Measurements from ENCODE around the gene PLPP4. TPM values are rescaled to one million over a fixed set of nuclear protein-coding genes. Genes with fewer than 3 reads are reported as not detected.

Gene PLPP4
- total and polyA plus RNA-seq, 10 of the 15 experiments (the other 5 are each of a cell fraction or from before 2014, with no cell fraction given), result 0.08 to 3.1 (median 0.26) TPM; not detected in 3

DNA sequence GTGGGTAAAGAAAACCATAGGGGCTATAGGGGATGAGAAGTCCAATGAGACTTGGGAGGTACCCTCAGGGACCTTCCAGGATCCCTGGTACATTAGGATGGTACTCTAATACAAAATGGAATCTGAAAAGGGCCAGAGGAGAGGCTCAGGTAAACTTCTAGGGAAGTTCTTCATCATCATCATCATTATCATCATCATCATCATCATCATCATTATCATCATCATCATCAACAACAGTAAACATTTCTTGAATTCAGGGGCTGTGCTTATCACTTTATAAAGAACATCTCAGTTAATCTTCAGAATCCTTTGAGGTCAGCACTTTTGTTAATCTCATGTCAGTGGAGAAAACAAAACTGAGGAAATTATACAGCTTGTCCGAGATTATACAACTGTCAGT, 50.1 kb downstream of the PLPP4 start:
- RAD21 ChIA-PET (ENCODE audit: unreplicated experiment), result interaction anchor here (0.7 kb wide), 1 partner anchor 201 kb away, joined by 4 read pairs; no protein-coding TSS in a partner anchor
- no peak overlapping the region for H3K4me2 ChIP-seq (ENCODE audit: control insufficient read depth, insufficient read depth)
- in situ Hi-C loops (cut with MboI) (no loop called here), intact Hi-C loops (cut with micrococcal nuclease; ENCODE audit: unreplicated experiment) (no loop called here)
- no peak overlapping the region for H2AFZ ChIP-seq (ENCODE audit: control insufficient read depth, low read depth, low read length)
- no peaks in the 10 kb centered on the region for H4K20me1 ChIP-seq (ENCODE audit: control insufficient read depth, insufficient read depth)
- peaks cover 5% of the 10 kb centered on the region; the same call in 1 of the 2 replicates for H3K4me1 ChIP-seq (ENCODE audit: control insufficient read depth, insufficient read depth, low read length)
- FAIRE-seq, result no peak
- H3K79me2 ChIP-seq (ENCODE audit: control insufficient read depth, insufficient read depth, low read length), result no peaks in the 10 kb centered on the region
- CTCF ChIA-PET, result no interaction called here
- H3K4me3 ChIP-seq, result no peak overlapping the region
- WGBS (ENCODE audit: insufficient coverage, insufficient replicate concordance, low lambda C conversion rate, missing lambda C conversion rate), result 5% methylated on average over 1 of the region's 1 CpG
- no peaks in the 10 kb centered on the region for H3K36me3 ChIP-seq (ENCODE audit: control insufficient read depth in 2 of 2, insufficient read depth in 2 of 2, low read length in 1 of 2)
- H3K9me3 ChIP-seq (replicated peaks; ENCODE audit: control insufficient read depth, insufficient read depth, low read length), result no peaks in the 10 kb centered on the region; the same call in 2 of the 3 replicates
- H3K27me3 ChIP-seq (replicated peaks in 1 of 2; ENCODE audit: control insufficient read depth in 2 of 2, insufficient read depth in 2 of 2, low read length in 1 of 2), result no peaks in the 10 kb centered on the region
- no peak for DNase-seq (ENCODE audit: low read depth, low spot score)
- no peak overlapping the region for H3K27ac ChIP-seq (ENCODE audit: control insufficient read depth, insufficient read depth)
- no TSS peak for BruUV-seq (replicated peaks)
- no peak for ATAC-seq
- POLR2A ChIA-PET, result no interaction called here
- no peak for TF ChIP-seq HCFC1 (IDR thresholded peaks at IDR 0.05; ENCODE audit: low read length)
- TF ChIP-seq, protein P1, sequence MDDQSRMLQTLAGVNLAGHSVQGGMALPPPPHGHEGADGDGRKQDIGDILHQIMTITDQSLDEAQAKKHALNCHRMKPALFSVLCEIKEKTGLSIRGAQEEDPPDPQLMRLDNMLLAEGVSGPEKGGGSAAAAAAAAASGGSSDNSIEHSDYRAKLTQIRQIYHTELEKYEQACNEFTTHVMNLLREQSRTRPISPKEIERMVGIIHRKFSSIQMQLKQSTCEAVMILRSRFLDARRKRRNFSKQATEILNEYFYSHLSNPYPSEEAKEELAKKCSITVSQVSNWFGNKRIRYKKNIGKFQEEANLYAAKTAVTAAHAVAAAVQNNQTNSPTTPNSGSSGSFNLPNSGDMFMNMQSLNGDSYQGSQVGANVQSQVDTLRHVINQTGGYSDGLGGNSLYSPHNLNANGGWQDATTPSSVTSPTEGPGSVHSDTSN (IDR thresholded peaks at IDR 0.05; ENCODE audit: insufficient replicate concordance, low read depth, low read length), result no peak
- no peak for TF ChIP-seq POLR2AphosphoS5 (IDR thresholded peaks at IDR 0.05; ENCODE audit: low read length)
- TF ChIP-seq ETV6 (conservative IDR thresholded peaks at IDR 0.05 in 1 of 2, IDR thresholded peaks at IDR 0.05 in 1 of 2; ENCODE audit: borderline replicate concordance in 1 of 2, low read depth in 1 of 2), result no peak
- TF ChIP-seq RELA (IDR thresholded peaks at IDR 0.05; ENCODE audit: borderline replicate concordance, partially characterized antibody), result no peak
- TF ChIP-seq ATF7 (IDR thresholded peaks at IDR 0.05; ENCODE audit: low read depth), result no peak
- no peak for TF ChIP-seq HDAC6 (IDR thresholded peaks at IDR 0.05; ENCODE audit: unreplicated experiment)
- no peak for TF ChIP-seq EP300 (IDR thresholded peaks at IDR 0.05; ENCODE audit: borderline replicate concordance in 1 of 2, control insufficient read depth in 1 of 2, low read depth in 2 of 2, low read length in 2 of 2)
- TF ChIP-seq, protein P2, sequence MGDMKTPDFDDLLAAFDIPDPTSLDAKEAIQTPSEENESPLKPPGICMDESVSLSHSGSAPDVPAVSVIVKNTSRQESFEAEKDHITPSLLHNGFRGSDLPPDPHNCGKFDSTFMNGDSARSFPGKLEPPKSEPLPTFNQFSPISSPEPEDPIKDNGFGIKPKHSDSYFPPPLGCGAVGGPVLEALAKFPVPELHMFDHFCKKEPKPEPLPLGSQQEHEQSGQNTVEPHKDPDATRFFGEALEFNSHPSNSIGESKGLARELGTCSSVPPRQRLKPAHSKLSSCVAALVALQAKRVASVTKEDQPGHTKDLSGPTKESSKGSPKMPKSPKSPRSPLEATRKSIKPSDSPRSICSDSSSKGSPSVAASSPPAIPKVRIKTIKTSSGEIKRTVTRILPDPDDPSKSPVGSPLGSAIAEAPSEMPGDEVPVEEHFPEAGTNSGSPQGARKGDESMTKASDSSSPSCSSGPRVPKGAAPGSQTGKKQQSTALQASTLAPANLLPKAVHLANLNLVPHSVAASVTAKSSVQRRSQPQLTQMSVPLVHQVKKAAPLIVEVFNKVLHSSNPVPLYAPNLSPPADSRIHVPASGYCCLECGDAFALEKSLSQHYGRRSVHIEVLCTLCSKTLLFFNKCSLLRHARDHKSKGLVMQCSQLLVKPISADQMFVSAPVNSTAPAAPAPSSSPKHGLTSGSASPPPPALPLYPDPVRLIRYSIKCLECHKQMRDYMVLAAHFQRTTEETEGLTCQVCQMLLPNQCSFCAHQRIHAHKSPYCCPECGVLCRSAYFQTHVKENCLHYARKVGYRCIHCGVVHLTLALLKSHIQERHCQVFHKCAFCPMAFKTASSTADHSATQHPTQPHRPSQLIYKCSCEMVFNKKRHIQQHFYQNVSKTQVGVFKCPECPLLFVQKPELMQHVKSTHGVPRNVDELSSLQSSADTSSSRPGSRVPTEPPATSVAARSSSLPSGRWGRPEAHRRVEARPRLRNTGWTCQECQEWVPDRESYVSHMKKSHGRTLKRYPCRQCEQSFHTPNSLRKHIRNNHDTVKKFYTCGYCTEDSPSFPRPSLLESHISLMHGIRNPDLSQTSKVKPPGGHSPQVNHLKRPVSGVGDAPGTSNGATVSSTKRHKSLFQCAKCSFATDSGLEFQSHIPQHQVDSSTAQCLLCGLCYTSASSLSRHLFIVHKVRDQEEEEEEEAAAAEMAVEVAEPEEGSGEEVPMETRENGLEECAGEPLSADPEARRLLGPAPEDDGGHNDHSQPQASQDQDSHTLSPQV (IDR thresholded peaks at IDR 0.05), result no peak
- no peak for TF ChIP-seq NFXL1 (IDR thresholded peaks at IDR 0.05; ENCODE audit: borderline replicate concordance)
- TF ChIP-seq, protein P3, sequence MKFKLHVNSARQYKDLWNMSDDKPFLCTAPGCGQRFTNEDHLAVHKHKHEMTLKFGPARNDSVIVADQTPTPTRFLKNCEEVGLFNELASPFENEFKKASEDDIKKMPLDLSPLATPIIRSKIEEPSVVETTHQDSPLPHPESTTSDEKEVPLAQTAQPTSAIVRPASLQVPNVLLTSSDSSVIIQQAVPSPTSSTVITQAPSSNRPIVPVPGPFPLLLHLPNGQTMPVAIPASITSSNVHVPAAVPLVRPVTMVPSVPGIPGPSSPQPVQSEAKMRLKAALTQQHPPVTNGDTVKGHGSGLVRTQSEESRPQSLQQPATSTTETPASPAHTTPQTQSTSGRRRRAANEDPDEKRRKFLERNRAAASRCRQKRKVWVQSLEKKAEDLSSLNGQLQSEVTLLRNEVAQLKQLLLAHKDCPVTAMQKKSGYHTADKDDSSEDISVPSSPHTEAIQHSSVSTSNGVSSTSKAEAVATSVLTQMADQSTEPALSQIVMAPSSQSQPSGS (IDR thresholded peaks at IDR 0.05; ENCODE audit: low read length), result no peak
- TF ChIP-seq, protein P4, sequence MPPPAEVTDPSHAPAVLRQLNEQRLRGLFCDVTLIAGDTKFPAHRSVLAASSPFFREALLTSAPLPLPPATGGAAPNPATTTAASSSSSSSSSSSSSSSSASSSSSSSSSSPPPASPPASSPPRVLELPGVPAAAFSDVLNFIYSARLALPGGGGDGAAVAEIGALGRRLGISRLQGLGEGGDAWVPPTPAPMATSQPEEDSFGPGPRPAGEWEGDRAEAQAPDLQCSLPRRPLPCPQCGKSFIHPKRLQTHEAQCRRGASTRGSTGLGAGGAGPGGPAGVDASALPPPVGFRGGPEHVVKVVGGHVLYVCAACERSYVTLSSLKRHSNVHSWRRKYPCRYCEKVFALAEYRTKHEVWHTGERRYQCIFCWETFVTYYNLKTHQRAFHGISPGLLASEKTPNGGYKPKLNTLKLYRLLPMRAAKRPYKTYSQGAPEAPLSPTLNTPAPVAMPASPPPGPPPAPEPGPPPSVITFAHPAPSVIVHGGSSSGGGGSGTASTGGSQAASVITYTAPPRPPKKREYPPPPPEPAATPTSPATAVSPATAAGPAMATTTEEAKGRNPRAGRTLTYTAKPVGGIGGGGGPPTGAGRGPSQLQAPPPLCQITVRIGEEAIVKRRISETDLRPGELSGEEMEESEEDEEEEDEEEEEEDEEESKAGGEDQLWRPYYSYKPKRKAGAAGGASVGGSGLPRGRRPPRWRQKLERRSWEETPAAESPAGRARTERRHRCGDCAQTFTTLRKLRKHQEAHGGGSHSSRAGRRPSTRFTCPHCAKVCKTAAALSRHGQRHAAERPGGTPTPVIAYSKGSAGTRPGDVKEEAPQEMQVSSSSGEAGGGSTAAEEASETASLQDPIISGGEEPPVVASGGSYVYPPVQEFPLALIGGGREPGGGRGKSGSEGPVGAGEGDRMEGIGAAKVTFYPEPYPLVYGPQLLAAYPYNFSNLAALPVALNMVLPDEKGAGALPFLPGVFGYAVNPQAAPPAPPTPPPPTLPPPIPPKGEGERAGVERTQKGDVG (CRISPR knock-in tag; IDR thresholded peaks at IDR 0.05), result no peak
- no peak overlapping the region for H3K9ac ChIP-seq (ENCODE audit: control insufficient read depth, insufficient read depth, low read length)
- SMC1A ChIA-PET (ENCODE audit: uncharacterized antibody, unreplicated experiment), result no interaction called here

Measured in GM12878 (cell line).